OCI-LY7 (cell line): ENCODE measurements around the gene GDE1. TPM values are rescaled to one million over a fixed set of nuclear protein-coding genes. Genes with fewer than 3 reads are reported as not detected.

Experiments used
- BruUV-seq: library from RNA; stranded (reverse); fragments of 400-500 nt; replicated peaks from 2 replicates; lab custom pipeline; 2021; lab: Mats Ljungman, UMichigan
- CTCF ChIA-PET: fragments of 300-600 bp; sonication (Branson Sonifier 250); formaldehyde crosslinking; loops from one replicate; lab custom pipeline; 2022; ENCODE audit warnings: antibody characterized with exemption; ENCODE audit not compliant: unreplicated experiment; lab: Charles Lee
- POLR2A ChIA-PET: fragments of 300-600 bp; sonication (Branson Sonifier 250); formaldehyde crosslinking; loops from one replicate; lab custom pipeline; 2022; ENCODE audit warnings: antibody characterized with exemption; lab: Charles Lee
- DNase-seq: peaks from one replicate; pipeline ENCODE4 v3.0.0-alpha.2; 2015; ENCODE audit warnings: low spot score
- H2AFZ ChIP-seq: fragments of 200-600 bp; sonication (generic), shearing (Covaris generic); 2 replicates; pipeline ENCODE4 v1.6.1; 2014; ENCODE audit warnings: mild to moderate bottlenecking, antibody characterized with exemption, low read length, moderate library complexity
- H3K27ac ChIP-seq: fragments of 200-600 bp; sonication (generic); 2 replicates; pipeline ENCODE4 v1.5.1; 2014; ENCODE audit warnings: mixed run types, low read depth, mild to moderate bottlenecking, moderate library complexity, low read length, inconsistent platforms; ENCODE audit not compliant: poor library complexity, severe bottlenecking
- H3K36me3 ChIP-seq: fragments of 200-600 bp; sonication (generic); 2 replicates; pipeline ENCODE4 v1.6.1; 2014; ENCODE audit warnings: mild to moderate bottlenecking, antibody characterized with exemption, low read length, moderate library complexity, mixed read lengths; ENCODE audit not compliant: insufficient read depth
- H3K4me1 ChIP-seq: fragments of 200-600 bp; sonication (generic); 2 replicates; pipeline ENCODE4 v1.5.1; 2014; ENCODE audit warnings: mild to moderate bottlenecking, low read length; ENCODE audit not compliant: insufficient read depth, poor library complexity, severe bottlenecking
- H3K4me2 ChIP-seq: fragments of 200-600 bp; sonication (generic); 2 replicates; pipeline ENCODE4 v1.6.1; 2014; ENCODE audit warnings: mild to moderate bottlenecking, low read length
- H3K4me3 ChIP-seq: fragments of 200-600 bp; sonication (generic); 2 replicates; pipeline ENCODE4 v1.5.1; 2014; ENCODE audit warnings: mild to moderate bottlenecking, low read depth, low read length; ENCODE audit not compliant: poor library complexity, severe bottlenecking
- H3K79me2 ChIP-seq: fragments of 200-600 bp; sonication (generic); 2 replicates; pipeline ENCODE4 v1.6.1; 2016; ENCODE audit warnings: low read depth, mild to moderate bottlenecking, low read length, moderate library complexity, mixed read lengths; ENCODE audit not compliant: insufficient read depth
- H3K9me2 ChIP-seq: fragments of 200-600 bp; sonication (generic); 2 replicates; pipeline ENCODE4 v1.6.1; 2016; ENCODE audit warnings: mild to moderate bottlenecking, low read length, mixed read lengths; ENCODE audit not compliant: insufficient read depth
- H3K9me3 ChIP-seq: fragments of 200-600 bp; sonication (generic); 2 replicates; pipeline ENCODE4 v1.6.1; 2014; ENCODE audit warnings: mild to moderate bottlenecking, mixed run types, low read length, mixed read lengths
- H4K20me1 ChIP-seq: fragments of 200-600 bp; sonication (generic); 2 replicates; pipeline ENCODE4 v1.6.1; 2014; ENCODE audit warnings: mild to moderate bottlenecking, antibody characterized with exemption, low read length, moderate library complexity, mixed read lengths; ENCODE audit not compliant: insufficient read depth
- CTCF ChIP-seq: fragments of 200-600 bp; sonication (generic); conservative IDR thresholded peaks from 2 replicates; pipeline ENCODE4 v1.5.1; 2014; ENCODE audit warnings: mild to moderate bottlenecking, antibody characterized with exemption, low read length, moderate library complexity, mixed read lengths
- EZH2phosphoT487 ChIP-seq: fragments of 200-600 bp; sonication (generic); IDR thresholded peaks from 2 replicates; pipeline ENCODE4 v1.6.1; 2018; ENCODE audit warnings: low read depth, borderline replicate concordance, mild to moderate bottlenecking, mixed run types, antibody characterized with exemption, low read length, moderate library complexity, mixed read lengths
- intact Hi-C: fragments of 100-400 bp; cut with micrococcal nuclease; formaldehyde crosslinking; loops from one replicate; pipeline ENCODE4 v1.10.0; 2022; ENCODE audit not compliant: unreplicated experiment
- total RNA-seq, 2 experiments: library from RNA; depleted of rRNA in 1 of 2; stranded (reverse); fragments of >200 nt in 1 of 2; shearing (Covaris generic) in 1 of 2; gene quantifications; 2 replicates each; pipeline ENCODE4 v1.2.3, GENCODE V29; 2014 to 2022

Gene GDE1
- total RNA-seq, 2 experiments from 2014 or later = 23.4 to 30.8 TPM

- Histone ChIP-seq H2AFZ (no peak overlapping the region), H3K4me3 (no peak overlapping the region), H3K79me2 (no peaks in the 10 kb centered on the region), H3K36me3 (peaks cover 76% of the 10 kb centered on the region), H3K27ac (no peak overlapping the region), H4K20me1 (no peaks in the 10 kb centered on the region), H3K9me3 (no peaks in the 10 kb centered on the region), H3K9me2 (no peaks in the 10 kb centered on the region), H3K4me2 (no peak overlapping the region), H3K4me1 (no peaks in the 10 kb centered on the region)
- intact Hi-C loops = loop anchor here (1.0 kb wide), 2 partner anchors 113 to 416 kb away; no protein-coding TSS in a partner anchor
- TSS peak; percentile 41 for BruUV-seq
- peak; percentile 90 for TF ChIP-seq CTCF
- TF ChIP-seq EZH2phosphoT487 = no peak
- CTCF ChIA-PET = interaction anchor here (0.5 kb wide), 1 partner anchor 442 kb away, joined by 3 read pairs; no protein-coding TSS in a partner anchor
- peak; percentile 73 for DNase-seq
- POLR2A ChIA-PET = interaction anchor here (0.6 to 1.1 kb wide), 2 partner anchors 11 to 361 kb away, joined by 3 to 7 read pairs; no protein-coding TSS in a partner anchor
Measured at GRCh38 chr16:19502395-19503131, 19.3 kb downstream of the GDE1 start.

- Histone ChIP-seq H3K9me2 (no peaks in the 10 kb centered on the region), H3K4me2 (no peak overlapping the region), H3K4me3 (no peak overlapping the region), H4K20me1 (no peaks in the 10 kb centered on the region), H3K79me2 (no peaks in the 10 kb centered on the region), H3K27ac (no peak overlapping the region), H2AFZ (no peak overlapping the region), H3K9me3 (no peaks in the 10 kb centered on the region), H3K36me3 (peaks cover 46% of the 10 kb centered on the region), H3K4me1 (no peaks in the 10 kb centered on the region)
- intact Hi-C loops = no loop called here
- BruUV-seq = no TSS peak
- CTCF ChIA-PET = no interaction called here
- POLR2A ChIA-PET = no interaction called here
- no peak for TF ChIP-seq CTCF
- no peak for TF ChIP-seq EZH2phosphoT487
- DNase-seq = no peak
Measured at GRCh38 chr16:19499481-19499880, 22.4 kb downstream of the GDE1 start.

- ChIA-PET CTCF (no interaction called here), POLR2A (no interaction called here)
- intact Hi-C loops = no loop called here
- no peaks in the 10 kb centered on the region for H4K20me1 ChIP-seq
- H3K27ac ChIP-seq = no peak overlapping the region
- no peak overlapping the region for H3K4me3 ChIP-seq
- H2AFZ ChIP-seq = no peak overlapping the region
- H3K4me1 ChIP-seq = peaks cover 2% of the 10 kb centered on the region
- peaks cover 41% of the 10 kb centered on the region for H3K36me3 ChIP-seq
- TF ChIP-seq EZH2phosphoT487 (no peak), CTCF (no peak)
- H3K9me3 ChIP-seq = no peaks in the 10 kb centered on the region
- no peak overlapping the region for H3K4me2 ChIP-seq
- DNase-seq = no peak
- no peaks in the 10 kb centered on the region for H3K9me2 ChIP-seq
- BruUV-seq = no TSS peak
- no peaks in the 10 kb centered on the region for H3K79me2 ChIP-seq
Measured at GRCh38 chr16:19499006-19499405, 22.9 kb downstream of the GDE1 start.
